Vagina (tissue), 2 donors: ENCODE results near the gene EN2.

Experiments
- POLR2A ChIP-seq, 2 donors: fragments of 450-650 bp; IDR thresholded peaks; one replicate each; pipeline ENCODE4 v1.6.1; 2017; ENCODE audit warnings: antibody characterized with exemption in 2 of 2, mild to moderate bottlenecking in 2 of 2, moderate library complexity in 2 of 2
- TF ChIP-seq, protein P1 (sequence below), 3 experiments: fragments of 450-650 bp in 2 of 3; fragments of 200-600 bp in 1 of 3; sonication (generic) in 1 of 3; IDR thresholded peaks; one replicate each; pipeline ENCODE4 v1.5.1; 2017 to 2019; ENCODE audit warnings: antibody characterized with exemption in 3 of 3, mild to moderate bottlenecking in 2 of 3, moderate library complexity in 2 of 3

DNA sequence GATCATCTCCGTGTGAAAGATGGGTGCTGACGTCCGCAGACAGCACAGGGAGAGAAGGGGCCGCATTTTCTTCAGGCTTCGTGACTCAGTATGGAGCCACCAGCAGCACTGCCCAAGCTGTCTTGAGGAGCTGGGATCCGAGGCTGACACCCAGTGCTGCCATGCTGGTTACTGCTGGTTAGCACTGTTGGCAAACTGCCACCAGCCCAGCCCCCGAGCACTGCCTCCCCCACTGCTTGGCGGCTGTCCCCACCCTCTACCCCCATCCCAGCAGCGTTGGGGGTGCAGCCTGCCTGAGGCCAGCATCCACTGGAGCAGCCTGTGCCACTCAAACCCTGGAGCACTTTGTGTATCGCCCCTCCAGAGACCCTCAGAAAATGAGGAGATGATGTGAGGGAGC, 35.8 kb upstream of the EN2 start:
- TF ChIP-seq, protein P1, sequence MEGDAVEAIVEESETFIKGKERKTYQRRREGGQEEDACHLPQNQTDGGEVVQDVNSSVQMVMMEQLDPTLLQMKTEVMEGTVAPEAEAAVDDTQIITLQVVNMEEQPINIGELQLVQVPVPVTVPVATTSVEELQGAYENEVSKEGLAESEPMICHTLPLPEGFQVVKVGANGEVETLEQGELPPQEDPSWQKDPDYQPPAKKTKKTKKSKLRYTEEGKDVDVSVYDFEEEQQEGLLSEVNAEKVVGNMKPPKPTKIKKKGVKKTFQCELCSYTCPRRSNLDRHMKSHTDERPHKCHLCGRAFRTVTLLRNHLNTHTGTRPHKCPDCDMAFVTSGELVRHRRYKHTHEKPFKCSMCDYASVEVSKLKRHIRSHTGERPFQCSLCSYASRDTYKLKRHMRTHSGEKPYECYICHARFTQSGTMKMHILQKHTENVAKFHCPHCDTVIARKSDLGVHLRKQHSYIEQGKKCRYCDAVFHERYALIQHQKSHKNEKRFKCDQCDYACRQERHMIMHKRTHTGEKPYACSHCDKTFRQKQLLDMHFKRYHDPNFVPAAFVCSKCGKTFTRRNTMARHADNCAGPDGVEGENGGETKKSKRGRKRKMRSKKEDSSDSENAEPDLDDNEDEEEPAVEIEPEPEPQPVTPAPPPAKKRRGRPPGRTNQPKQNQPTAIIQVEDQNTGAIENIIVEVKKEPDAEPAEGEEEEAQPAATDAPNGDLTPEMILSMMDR (IDR thresholded peaks at IDR 0.05), result no peak
- no peak for TF ChIP-seq POLR2A (IDR thresholded peaks at IDR 0.05)
